Stimulated activated CD4-positive, alpha-beta T cell treated with anti-CD3 and anti-CD28 coated beads, Interleukin-15, amount 100 ng/mL, for 1 hour (primary cell): Measurements from ENCODE around the gene LCE4A.

Source experiments
- DNase-seq, 2 donors: peaks; one replicate each; pipeline ENCODE4 v3.0.0-alpha.2; 2020; ENCODE audit warnings: low read depth in 1 of 2, low spot score in 1 of 2

LCE4A gene

DNA sequence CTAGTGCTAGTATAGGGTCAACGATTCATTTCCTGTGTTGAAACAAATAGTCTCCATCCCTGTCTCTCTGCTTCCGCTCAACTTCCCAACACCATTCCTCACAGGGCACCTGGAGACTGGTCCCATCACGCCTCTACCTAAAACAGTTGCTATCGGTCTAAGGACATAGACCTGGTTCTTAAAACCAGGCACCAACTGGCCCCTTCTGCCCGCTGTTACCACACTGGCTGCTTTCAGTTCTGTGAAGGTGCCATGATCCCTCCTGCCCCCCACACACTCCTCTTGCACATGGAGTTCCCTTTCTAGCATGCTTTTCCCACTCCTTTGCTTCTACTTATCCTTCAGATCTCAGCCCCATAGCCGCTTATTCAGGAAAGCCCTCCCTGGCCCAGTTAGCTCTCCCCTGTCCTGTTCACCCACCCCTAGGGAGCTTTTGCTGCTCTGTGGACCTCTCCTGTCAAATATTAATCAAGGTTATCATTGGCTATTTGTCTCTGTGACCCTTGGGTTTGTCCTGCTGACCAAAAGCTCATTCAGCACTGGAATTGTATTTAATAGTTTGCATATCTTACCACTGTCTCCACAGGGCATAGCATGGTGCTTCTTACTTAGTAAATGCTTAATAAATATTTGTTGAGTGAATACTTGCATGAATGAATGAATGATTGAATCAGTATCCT lies 37.9 kb downstream of the LCE4A start:
- no peak for DNase-seq

DNA sequence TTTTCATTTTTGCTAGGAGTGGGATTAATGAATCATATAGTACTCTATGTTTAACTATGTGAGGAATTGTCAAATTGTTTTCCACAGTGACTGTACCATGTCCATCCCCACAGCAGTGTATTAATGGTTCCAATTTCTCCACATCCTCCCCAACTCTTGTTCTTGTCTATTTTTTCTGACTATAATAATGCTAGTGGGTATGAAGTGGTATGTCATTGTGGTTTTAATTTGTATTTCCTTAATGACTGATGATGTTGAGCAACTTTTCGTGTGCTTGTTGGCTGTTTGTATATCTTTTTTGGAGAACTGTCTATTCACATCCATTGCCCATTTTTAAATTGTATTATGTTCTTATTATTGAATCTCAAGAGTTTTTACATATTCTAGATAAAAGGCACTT lies 39.9 kb downstream of the LCE4A start:
- DNase-seq: no peak

DNA sequence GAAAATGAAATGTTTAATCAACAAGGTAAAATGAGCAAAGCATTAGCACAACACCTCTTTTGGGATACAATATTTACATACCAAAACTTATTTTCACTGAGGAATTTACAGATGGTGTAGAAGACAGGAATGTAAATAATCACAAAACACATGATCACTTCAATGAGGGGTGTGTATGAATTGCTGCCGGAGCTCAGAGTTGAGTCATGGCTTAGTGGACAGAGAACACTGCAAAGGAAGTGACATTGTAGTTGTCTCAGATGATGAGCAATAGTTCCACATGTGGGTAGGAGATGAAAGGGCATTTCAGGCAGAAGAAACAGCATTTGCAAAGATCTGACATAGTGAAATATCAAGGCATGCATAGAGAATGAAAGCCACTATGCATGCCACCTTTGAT lies 44.3 kb downstream of the LCE4A start:
- no peak for DNase-seq

DNA sequence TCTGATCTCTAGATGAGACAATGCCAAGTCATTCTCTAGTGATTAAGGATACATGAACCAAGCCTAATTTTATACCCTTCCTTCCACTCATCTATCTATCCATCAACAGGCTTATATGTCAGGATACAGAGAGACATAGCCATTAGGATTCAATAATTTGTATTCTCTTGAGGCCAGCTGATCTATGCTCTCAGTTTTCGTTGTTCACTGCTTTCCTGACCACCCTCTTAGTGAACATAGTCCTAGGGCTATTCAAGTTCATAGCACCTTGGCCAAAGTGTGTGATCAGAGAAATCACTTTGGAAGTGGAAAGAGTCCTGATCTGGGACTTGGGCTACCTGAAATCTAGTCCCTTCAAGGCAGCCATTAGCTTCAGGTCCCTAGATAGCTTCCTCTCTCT lies 45.6 kb downstream of the LCE4A start:
- DNase-seq: no peak

DNA sequence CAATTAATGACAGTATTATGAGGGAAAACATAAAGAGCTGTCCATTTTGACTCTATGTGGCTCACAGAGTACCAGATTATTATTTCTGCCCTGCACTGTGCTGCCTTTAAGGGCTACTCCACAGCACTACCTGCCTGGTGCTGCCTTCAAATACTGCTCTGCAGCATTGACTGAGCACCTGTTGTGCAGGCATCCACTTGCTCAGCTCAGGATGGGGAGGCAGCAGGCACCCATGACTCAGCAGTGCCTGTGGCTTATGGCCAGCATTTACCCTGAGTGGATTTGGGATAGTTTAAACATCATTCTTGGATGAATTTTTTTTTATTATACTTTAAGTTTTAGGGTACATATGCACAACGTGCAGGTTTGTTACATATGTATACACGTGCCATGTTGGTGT lies 48.9 kb downstream of the LCE4A start:
- DNase-seq: no peak

DNA sequence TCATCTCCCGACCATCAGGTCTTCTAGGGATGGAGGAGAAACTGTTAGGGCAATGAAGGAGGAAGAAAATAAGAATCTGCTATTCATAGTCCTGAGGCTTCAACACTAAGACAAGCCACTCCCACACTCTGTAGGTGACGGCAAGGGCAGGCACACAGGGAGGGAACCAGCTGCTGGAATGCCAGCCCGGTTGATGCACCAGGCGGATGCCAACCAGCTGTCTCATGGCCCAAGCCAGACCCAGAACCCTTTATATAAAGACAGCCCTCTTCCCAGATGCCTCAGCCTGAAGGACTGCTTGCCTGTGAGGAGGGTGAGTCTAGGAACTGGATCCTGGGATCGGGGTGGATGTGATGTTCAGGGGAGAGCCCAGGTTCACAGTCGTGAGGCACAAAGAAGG lies 49.8 kb downstream of the LCE4A start, which contains the start of gene KPRP:
Gene KPRP, plus strand, starts transcription at position 279 of the 400 bp plus-strand sequence. CDS start 1,564 bp downstream, outside the sequence.
- DNase-seq: no peak

DNA sequence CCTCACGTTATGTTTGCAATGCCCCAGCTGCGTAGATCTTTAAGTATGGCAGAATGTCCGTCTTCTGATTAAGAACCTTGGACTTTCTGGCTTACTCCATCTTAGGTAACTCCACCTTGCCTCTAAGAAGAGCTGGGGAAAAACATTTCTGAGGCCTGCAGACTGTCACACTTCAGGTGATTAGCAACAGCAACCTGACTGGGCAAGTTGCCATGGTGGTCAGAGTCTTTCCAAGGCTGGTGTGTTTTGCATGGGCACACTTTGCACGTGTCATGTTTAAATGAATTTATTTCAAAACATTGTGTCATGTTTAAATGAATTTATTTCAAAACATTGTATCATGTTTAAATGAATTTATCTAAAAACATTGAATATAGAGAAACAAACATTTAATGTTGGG lies 50.7 kb downstream of the LCE4A start:
- DNase-seq: no peak
